HG02981 (cell line): ENCODE results near the gene CCDC198.

ENCODE experiments used
- ATAC-seq: cut with Tn5 transposase; IDR thresholded peaks from one replicate; pipeline ENCODE4 v1.9.1; 2021; ENCODE audit warnings: mild to moderate bottlenecking, moderate library complexity; ENCODE audit not compliant: unreplicated experiment

CCDC198 gene

DNA sequence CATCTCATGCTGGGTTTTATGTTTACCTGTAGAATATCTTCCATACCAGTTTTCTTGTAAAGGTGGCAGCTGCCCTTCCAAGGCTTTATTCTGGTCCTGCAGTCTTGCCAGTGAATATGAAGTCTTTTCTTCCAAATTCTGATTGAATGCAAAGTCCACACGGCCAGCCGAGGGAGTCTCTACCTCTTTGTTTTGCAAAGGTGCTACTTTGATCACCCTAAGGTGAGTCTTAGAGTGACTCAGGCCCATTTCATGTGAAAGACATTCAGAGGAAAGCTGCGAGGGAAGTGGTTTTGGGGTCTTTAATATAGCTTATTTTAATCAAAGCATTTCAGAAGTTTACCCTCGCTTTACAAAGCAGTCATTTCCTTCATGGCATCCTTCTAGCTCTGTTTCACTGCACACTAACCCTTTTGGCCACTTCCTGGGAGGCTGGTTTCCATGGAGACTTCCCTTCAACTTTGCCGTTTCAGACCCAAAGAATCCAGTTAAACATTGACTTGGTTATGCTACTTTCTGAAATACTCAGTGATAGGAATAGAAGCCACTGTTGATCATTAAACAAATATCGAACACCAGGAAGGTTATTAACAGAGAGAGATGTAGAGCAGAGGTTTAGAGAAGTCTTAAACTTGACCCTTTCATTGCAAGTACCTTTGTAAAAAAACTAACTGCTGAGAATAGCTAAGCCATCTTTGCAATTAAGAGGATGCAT, at the start of gene CCDC198:
Gene CCDC198 (minus strand): TSS at position 391 of the 715 bp plus-strand sequence. CDS start 142 bp downstream, at position 249.
- peak; percentile 80 for ATAC-seq

DNA sequence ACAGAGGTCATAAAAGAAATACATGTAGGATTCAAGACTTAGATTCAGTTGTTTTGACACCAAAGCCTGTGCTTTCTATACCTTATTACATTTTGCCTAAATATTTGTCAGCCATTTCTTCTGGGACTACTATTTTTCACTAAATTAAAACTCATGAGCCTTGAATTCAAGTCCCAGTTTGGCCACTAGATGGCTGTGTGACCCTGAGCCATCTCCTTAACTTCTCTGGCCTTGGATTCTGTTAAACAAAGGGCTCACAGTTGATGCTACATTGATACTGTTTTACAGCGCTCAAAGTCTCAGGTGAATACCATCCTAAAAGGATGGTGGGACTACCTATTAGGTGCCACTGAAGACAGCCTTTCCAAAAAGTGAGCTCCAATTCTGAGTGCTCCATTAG, 39.6 kb upstream of the CCDC198 start:
- ATAC-seq = peak; percentile 61

- no peak for ATAC-seq
Observed at GRCh38 chr14:57530571-57530970, 36.9 kb upstream of the CCDC198 start.

DNA sequence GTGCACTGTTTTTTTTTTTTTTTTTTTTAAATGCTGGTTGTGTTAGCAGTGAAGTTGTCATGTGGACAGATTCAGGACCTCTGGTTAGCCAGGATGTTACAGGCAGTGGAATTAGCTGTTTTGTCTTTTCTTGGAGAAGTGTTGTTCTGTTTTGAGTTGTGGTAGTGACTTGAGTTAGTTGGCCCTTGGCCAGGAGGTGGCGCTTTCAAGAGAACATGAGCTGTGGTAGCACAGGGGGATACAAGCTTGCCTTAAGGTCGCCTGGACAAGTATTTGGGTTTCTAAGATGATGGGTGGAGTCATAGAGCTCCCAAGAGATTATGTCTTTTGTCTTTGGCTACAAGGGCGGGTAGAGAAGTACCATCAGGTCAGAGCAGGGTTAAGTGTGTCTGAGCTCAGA, 33.3 kb upstream of the CCDC198 start:
- ATAC-seq = no peak

- ATAC-seq = no peak
Observed at GRCh38 chr14:57519043-57519442, 25.4 kb upstream of the CCDC198 start.

DNA sequence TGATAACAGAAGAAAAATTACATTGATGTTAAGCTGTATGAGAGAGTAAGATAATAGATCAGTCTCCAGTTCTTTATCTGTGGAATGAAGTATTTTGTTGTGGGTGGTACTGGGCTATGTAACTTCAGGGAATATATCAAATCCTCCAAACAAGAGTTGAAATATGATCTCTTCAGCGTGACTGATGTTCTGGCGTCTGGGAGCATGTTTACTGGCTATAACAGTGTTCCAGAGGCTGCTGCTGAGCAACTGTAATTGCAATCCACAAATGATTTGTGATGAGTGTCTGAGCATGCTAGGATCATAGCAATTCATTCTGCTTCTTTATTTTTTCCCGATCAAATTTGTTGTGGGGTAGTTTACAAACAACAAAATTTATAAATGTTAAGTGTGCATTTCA, 18.6 kb upstream of the CCDC198 start:
- ATAC-seq = no peak

- ATAC-seq = no peak
Observed at GRCh38 chr14:57508756-57509155, 15.1 kb upstream of the CCDC198 start.

DNA sequence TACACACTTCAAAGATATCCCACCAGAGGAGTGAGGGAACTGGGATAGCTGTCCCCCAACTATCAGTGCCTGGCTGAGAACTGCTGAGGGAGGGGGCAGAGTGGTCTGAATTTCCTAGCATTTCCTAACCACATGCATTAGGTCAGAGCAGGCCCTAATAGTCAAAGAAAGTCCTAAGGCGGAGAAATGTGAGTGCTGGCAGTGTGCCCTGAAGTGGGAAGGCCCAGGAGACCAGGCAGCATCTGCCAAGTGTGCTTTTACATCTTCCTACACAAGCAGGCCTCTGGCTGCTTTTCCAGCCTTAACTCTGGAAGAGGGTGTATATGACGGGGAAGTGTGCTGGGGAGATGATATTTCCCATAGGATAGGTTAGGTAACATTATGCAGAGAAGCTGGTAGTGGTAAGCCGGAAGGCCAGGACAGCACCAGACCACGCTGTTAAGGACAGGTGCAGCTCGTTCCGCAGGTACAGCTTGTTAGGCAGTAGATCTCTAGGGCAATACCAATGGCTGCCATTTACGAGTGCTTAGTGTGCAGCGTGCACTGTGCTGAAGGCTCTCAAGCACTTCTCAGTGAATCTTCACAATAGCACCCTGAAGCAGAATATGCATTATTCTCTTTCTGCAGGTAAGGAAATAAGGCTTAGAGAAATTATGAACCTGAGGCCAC, 9.1 kb upstream of the CCDC198 start:
- no peak for ATAC-seq

DNA sequence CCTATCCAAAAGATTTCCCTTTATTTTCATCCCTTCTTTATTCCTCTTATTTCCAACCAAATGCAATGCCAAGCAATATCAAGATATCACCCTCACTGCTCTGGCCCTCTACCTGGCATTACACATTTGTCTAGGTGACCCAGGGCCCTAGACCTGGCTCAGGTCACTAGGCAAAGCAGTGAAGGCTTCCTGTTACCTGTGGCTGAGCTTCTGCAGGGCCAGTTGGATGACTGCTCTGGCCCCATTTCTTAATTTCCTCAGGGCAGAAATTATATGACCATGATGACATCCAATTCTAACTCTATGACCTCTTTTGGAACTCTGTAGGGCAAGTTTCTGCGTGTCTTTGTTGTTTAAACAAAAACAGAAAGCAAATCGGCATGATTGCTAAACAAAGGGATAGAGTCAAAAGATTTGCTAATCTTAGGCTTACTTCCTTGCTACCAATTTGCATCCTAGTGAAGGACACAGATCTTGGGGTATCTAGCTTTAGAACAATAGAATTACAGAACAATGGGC, 7.4 kb upstream of the CCDC198 start:
- ATAC-seq = no peak

DNA sequence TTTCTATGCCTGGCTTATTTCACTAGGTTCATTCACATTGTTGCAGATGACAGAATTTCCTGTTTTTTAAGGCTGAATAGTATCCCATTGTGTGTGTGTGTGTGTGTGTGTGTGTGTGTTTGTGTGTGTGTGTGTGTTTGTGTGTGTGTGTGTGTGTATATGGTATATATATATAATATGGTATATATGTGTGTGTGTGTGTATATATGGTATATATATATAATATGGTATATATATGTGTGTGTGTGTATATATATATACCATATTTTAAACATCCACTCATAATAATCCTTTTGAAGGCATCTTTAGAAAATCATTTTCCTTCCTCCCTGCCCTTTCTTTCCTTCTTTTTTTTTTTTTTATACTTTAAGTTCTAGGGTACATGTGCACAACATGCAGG, 5.0 kb upstream of the CCDC198 start:
- no peak for ATAC-seq

DNA sequence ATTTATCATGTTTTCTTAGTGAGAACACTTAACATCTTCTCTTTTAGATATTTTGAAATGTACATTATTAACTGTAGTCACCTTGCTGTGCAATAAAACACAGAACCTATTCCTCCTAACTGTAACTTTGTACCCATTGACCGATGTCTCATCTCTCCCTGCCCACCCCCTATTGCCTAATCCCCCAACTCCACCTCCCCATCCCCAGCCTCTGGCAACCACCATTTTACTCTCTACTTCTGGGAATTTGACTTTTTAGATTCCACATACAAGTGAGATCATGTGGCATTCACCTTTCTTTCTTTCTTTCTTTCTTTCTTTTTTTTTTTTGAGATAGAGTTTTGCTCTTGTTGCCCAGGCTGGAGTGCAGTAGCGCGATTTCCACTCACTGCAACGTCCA, 4.4 kb upstream of the CCDC198 start:
- no peak for ATAC-seq

- peak; percentile 35 for ATAC-seq
Observed at GRCh38 chr14:57495416-57495815, 1.8 kb upstream of the CCDC198 start.

DNA sequence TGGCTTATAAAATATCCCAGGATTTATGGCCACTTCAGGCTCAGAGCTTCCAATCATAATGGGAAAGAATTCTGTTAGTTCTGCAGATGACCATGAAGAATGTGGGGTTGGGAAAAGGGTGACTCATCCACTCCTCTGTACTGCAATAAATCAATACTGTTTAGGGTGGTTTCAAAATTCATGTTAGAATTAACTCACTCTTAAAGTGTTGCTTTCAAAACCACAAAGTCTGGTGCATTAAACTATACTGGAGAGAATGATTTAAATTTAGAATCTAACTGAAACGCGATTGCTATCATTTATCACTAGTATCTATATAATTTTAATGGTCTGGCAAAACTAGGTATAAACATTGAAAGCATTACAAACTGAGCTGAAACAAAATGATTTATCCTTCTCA, 798 bp downstream of the CCDC198 start:
- no peak for ATAC-seq

- ATAC-seq = no peak
Observed at GRCh38 chr14:57491640-57492039, 2.0 kb downstream of the CCDC198 start.

GRCh38 chr14:57487771-57488170, 5.9 kb downstream of the CCDC198 start:
- ATAC-seq = no peak

GRCh38 chr14:57486767-57487379, 6.8 kb downstream of the CCDC198 start:
- ATAC-seq = no peak

DNA sequence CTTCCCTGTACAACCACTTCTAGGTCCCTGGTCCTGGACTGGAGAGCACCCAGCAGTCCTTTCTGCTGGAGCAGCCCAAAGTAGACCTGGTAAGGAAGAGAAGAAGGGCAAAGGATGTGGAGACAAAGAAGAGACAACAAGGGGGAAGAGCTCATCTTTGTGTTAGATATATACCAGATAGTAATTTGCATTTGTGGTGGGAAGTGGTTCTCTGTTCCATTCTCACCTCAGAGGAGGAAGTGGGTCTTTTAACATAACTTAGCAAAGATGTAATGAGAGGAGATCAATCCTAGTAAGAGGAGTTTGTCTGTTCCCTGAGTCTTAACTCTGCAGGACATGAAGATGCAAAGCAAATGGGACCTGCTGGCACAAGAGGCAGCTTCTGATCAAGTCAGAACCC, 8.0 kb downstream of the CCDC198 start:
- peak; percentile 93 for ATAC-seq

GRCh38 chr14:57482120-57482519, 11.5 kb downstream of the CCDC198 start:
- ATAC-seq = no peak

- no peak for ATAC-seq
Observed at GRCh38 chr14:57480051-57480450, 13.6 kb downstream of the CCDC198 start.

GRCh38 chr14:57479197-57479596, 14.5 kb downstream of the CCDC198 start:
- no peak for ATAC-seq

GRCh38 chr14:57478050-57478449, 15.6 kb downstream of the CCDC198 start:
- ATAC-seq = no peak

DNA sequence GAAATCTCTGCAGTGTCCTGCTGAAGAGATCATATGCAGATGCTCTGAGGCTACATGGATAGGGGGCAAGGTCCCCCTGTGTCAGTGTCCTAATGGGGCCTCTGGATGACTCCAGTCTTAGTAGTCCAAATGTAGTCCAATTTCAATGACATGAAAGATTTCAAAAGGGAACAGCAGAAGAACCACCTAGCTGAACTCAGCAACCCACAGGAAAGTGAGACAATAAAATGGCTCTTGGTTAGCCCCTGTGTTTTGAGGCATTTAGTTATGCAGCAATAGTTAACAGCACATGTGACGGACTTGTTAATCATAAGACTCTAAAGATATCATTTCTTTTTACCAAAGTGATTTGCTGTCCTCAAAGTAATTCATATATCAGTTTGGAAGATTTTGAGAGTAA, 22.7 kb downstream of the CCDC198 start:
- ATAC-seq = no peak
